CD4-positive, alpha-beta T cell treated with Interleukin-2 at 100 ng/mL for 4 hours (primary cell): ENCODE measurements around the gene KCNQ4.

Source experiments
- DNase-seq: peaks from one replicate; pipeline ENCODE4 v3.0.0-alpha.2; 2020; ENCODE audit warnings: low spot score

KCNQ4 gene

DNA sequence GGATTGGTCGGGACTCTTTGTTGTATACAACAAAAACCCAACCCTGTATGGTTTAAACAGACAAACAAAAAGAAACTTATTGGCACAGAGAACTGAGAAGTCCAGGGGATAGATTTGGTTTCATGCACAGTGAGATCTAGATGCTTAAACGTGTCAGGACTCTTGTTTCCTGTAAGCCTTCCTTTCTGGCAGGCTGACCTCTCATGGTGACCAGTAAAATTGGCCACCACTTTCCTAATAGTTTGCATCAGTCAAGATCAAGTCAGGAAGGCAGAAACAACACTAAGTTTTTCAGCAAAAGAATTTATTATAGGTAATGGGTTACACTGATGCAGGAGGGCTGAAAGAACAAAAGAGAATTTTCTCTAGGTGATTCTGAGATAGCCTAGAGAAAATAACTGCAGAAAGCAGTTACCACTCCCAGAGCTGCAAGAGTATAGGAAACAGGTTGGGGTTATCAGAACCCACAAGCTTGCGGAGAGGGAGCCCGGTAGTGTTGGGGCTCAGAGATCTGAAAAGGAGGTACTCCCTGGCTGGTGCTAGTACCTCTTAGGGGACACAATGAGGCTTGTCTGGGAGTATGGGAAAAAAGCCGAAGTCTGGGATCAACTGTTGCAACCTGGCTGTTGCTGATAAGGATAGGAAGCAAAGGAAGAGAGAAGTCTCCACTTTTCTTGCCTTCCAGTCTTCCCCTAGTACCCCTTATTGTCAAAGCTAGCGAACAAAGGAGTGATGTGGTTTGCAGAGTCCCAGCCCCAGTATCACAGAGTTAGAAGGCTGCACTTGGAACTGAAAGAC is 57.1 kb downstream of the KCNQ4 start:
- DNase-seq = no peak

DNA sequence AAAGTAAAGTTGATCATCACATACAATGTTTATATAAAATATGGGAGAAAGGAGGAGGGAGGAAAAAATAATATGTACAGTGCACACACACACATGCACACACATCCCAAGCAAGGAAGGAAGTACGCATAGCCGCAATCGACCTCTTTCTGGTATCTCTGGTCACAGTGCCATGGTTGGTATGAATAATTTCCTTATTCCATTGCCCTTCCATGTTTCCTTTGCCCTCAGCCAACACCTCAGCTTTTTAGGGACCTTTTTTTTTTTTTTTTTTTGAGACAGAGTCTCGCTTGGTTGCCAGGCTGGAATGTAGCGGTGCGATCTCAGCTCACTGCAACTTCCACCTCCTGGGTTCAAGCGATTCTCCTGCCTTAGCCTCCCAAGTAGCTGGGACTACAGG is 58.0 kb downstream of the KCNQ4 start:
- no peak for DNase-seq

DNA sequence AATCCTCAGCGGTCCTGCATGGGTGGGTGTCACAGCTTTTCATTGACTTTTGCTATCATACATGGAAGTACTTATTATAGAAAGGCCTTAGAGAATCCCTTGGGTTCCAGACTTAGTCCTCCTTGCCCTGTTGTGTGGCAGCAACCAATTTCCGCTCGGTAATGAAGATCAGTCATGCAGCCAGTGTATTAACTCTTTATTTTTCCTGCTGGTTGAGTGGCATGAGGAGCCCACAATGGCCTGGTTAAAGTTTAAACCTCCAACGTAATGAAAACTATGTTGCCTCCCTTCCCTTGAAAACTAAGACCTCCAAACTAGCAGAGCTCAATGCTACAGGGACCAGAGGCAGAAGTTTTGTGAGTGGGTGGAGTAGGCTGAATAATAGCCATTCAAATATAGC is 58.6 kb downstream of the KCNQ4 start:
- DNase-seq = no peak

- no peak for DNase-seq
These were observed 59.1 kb downstream of the KCNQ4 start for GRCh38 chr1:40842691-40843090.

DNA sequence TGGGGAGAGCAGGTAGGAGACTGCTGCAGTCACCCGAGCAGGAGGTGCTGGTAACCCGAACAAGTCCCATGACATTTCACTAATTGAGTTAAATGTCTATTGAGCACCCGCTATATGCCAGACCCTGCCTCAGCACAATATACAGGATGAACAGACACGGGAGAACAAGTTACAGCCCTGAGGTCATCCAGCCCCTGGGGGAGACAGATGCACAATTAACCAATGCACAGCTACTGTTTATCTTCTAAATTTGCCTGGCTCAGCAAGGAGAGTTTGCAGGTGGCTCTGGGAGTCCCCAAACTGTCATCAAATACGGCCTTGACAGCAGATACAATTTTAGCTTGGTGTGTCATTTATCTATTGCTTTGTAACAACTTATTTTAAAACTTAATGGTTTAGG is 60.5 kb downstream of the KCNQ4 start:
- DNase-seq = no peak

GRCh38 chr1:40844887-40845878 is 61.6 kb downstream of the KCNQ4 start:
- DNase-seq = peak; percentile 16

DNA sequence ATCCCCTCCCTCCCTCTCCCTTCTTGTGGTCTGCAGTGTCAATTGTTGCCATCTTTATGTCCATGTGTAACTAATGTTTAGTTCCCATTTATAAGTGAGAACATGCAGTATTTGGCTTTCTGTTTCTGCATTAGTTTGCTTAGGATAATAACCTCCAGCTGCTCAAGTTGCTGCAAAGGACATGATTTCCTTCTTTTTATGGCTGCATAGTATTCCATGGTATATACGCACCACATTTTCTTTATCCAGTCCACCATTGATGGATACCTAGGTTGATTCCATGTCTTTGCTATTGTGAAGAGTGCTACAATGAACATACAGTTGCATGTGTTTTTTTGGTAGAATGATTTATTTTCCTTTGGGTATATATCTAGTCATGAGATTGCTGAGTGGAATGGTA is 62.3 kb downstream of the KCNQ4 start:
- DNase-seq = no peak

GRCh38 chr1:40847023-40847745 is 63.6 kb downstream of the KCNQ4 start:
- DNase-seq = no peak

DNA sequence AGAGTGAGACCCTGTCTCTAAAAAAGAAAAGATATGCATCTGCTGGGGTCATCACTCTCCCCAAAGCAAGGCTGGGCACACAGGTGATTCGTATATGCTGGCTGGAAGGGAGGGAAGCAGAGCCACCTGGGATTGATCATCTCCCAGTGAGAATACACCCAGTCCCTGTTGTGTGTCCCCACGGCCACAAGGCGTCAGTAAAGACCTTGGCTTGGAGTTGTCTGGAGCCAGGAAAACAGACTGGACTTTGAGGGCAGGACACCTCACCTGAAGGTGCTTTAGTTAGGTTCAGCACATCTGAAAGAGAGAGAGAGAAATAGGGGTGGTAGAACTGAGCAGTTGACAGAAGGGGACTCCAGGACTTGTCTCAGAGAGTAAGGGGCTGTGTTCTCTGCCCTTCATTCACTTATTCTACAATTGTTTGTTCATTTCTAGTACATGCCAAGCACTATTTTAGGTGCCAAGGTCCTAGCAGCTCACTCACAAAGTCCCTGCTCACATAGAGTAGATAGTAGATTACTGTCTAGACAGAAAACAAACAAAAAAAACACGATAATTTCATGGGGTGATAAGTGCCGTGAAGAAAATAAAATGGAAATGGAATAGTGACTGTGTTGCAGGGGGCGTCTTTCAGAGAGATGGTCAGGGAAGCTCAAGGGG is 65.1 kb downstream of the KCNQ4 start:
- peak; percentile 19 for DNase-seq

- DNase-seq = peak; percentile 83
These were observed 66.4 kb downstream of the KCNQ4 start for GRCh38 chr1:40849801-40850592.

- no peak for DNase-seq
These were observed 68.1 kb downstream of the KCNQ4 start for GRCh38 chr1:40851643-40852042.

DNA sequence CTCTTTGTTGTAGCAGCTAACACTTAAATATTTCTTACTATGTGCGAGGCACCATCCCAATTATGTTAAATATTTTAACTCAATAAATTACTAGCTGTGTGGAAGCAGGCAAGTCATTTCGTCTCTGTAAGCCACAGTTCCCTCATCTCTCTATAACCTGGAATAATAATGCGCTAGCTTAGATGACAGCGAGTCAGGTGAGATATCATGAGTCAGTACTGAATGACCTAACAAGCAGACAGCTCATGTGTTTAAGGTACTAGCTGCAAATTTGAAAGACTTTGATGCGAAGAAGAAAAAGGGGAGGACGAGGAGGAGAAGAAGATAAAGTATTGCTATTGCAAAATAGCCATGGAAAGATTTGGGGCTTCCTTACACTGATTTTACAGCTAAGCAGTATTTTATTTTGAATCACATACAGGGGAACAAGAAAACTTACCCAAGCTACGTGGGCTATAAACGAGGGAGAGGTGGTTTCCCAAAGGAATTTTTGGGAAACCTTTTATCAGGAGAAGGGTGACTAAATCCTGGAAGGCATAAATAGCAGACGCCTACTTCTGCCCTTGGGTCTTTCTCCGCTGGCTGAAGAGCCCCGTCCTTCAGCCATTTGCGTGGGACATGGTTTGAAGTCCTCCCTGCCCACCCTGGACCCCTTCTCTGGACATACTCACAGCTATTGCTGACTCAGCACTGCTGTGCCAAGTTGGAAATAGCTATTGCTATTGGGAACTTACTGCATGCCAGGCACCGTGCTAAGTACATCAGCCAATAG is 69.7 kb downstream of the KCNQ4 start:
- no peak for DNase-seq

DNA sequence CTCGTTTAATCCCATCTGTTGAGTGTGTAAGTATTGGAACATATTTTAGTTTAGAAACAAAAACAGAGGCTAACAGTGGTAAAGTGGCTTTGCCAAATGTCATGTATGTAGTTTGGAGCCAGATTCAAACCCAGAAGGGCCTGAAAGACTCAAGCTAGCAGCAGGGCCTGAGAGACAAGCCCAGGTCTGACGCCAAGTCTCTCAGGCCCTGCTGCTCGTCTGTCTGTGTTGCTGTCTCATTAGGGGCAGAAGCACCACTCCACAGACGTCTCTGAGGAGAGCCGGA is 70.2 kb downstream of the KCNQ4 start:
- no peak for DNase-seq

- DNase-seq = no peak
These were observed 71.9 kb downstream of the KCNQ4 start for GRCh38 chr1:40855513-40855912.

DNA sequence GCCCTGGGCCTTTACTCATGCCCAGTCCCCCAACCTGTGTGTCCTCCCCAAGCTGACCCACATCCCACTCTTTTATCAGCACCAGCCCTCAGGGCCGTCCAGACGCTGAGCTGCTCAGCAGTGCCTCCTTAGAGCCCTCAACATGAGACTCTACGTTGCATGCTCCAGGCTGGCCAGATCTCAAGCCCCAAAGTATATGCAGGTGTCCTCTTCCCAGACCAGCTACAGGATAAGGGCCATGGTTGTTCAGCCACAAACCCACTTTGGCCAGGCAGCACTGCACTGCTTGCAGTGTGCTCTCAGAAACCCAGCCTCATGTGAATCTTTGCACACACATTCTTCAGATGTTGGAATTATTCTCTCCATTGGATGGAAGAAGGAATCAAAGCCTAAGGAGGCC is 72.5 kb downstream of the KCNQ4 start:
- DNase-seq = no peak

GRCh38 chr1:40856656-40857302 is 73.2 kb downstream of the KCNQ4 start:
- DNase-seq = no peak

DNA sequence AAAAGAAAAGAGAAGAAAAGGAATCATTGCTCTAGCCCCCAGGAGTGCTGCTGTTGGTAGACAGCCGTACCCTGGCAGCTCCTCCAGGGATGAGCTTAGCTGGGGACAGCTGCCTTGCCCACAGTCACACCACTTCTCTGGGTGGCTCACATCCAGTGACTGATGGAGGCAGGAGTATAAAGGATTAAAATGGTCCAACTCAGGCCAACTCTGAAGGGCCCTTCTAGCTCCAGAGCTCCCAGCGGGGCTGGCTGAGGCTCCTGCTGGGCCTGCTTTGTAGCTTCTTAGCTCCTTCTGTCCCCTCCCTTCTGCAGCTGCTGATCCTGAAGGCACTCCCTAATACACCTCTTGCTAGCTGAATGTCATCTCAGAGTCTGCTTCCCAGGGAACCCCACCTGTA is 74.2 kb downstream of the KCNQ4 start:
- no peak for DNase-seq

DNA sequence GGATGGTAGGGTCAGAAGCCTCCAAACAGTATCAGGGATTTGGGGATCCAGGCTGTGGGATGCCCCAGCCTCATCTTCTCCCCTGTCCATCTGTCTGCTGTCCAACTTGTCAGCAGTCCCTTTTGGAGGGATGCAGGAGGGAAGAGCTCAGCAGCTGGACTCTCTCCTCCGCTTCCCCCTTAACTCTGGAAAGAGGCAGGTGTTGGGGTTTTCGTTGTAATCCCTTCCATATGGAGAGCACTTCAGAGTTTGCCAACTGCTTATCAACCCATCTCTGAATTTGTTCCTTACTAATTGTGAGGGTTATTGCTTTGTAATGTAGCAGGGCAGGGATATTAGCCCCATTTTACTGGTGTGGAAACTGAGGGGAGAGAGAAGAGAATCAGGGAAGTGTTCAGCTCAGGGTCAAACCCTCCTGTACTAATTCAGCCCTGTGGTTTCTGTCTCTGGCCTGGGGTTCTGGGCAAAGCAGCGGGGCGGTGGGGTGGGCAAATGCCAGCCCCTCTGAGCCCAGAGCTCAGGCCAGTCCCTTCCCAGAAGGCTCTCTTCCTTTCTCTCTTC is 75.3 kb downstream of the KCNQ4 start:
- DNase-seq = no peak

- DNase-seq = no peak
These were observed 77.2 kb downstream of the KCNQ4 start for GRCh38 chr1:40860706-40861223.
